Body of pancreas (tissue), 4 donors: ENCODE measurements around the gene NUDT13.

Source experiments
- CTCF ChIP-seq, 7 experiments: fragments of 450-650 bp in 4 of 7; fragments of 200-600 bp in 3 of 7; sonication (generic) in 3 of 7; IDR thresholded peaks; one replicate each; pipeline ENCODE4 v1.5.1; 2016 to 2019; ENCODE audit warnings: antibody characterized with exemption in 7 of 7
- POLR2A ChIP-seq, 3 donors: fragments of 450-650 bp; IDR thresholded peaks; one replicate each; pipeline ENCODE4 v1.6.1; 2016; ENCODE audit warnings: antibody characterized with exemption in 3 of 3, mild to moderate bottlenecking in 2 of 3

DNA sequence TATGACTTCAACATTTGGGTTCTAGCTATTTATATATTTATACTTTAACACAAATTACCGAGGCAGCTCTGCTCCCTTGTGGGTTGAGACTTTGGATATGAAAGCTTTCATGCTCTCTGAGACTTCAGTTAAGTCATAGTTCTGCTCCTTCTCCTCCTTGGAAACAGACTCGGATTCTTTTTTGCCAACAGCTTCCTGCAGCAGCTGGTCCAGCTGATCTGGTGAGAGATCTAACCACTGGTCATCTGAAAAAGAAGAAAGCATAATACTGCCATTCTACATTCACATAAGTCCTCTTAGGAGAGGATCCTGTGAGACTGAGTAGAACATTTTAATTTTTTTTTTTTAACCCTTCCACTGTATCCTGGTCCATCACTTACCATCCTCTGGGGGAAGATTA, 29.0 kb downstream of the NUDT13 start:
- TF ChIP-seq CTCF (IDR thresholded peaks at IDR 0.05), result no peak
- no peak for TF ChIP-seq POLR2A (IDR thresholded peaks at IDR 0.05)
